Measurements from ENCODE around the gene LILRB1.

Gene LILRB1

DNA sequence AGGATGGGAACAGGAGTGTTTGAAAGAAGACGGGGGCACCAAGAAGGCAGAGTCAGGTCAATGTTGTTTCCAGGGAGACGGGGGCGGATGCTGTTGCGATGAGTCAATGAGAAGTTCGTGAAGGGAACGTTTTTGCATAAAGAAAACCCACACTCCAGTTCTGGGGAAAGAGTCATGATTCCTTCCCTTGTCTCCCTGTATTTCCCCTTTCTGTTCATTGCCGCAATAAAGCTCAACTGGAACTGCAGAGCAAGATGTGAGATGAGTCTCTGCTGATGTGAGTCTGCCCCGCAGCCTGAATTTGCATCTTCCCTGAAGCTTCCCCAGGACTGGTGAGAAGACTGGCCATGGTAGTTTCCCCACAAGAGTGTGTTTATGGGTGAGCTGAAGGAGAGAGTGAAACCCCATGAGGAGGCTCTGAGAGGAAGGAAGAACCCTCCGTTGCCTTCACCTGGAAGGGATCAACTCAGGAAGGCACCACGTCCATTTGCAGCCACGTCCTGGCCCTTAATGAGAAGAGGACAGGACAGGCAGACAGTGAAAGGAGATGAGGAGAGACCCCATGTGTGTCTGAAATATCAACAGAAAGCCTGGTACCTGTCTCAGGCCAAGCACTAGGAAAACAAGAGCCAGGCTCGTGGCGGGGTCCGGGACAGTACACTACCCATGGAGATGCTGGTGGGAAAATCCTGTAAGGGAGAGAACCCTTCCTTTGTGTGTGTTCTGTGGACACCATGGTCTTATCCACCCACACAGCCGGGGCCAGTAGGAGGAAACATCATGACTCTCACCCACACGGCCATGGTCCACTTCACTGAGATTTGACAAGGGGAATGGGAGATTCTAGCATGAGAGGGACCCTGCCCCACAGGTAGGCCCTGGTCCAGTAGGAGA lies 23.1 kb upstream of the LILRB1 start:
- TF ChIP-seq CTCF (IDR thresholded peaks at IDR 0.05; ENCODE audit: insufficient read depth, missing control alignments): no peak
- FAIRE-seq: no peak

GRCh38 chr19:54607785-54608150 lies 22.5 kb upstream of the LILRB1 start:
- FAIRE-seq (no peak), DNase-seq (ENCODE audit: insufficient read length, low spot score) (no peak)
- TF ChIP-seq CTCF (IDR thresholded peaks at IDR 0.05; ENCODE audit: insufficient read depth, missing control alignments): no peak

More for the DNA sequence above, 23.1 kb upstream of the LILRB1 start:
- DNase-seq (ENCODE audit: insufficient read length, low spot score): no peak

DNA sequence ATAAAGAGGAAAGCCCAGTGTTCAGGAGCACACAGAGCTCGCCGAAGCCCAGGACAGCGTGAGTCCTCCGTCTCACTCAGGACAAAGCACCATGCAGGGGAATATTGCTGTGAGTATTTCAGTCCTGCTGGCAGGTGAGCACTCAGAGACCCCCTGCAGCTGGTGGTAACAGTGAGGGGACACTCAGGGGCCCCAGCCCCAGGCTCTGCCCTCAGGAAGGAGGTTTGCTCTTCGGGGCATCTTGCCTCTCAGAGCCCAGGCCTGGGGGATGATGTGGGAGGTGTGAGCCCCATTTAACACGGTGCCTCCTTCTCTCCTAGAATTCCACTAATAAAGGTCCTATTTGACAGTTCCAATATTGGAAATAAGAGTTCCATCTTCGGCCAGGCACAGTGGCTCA lies 22.1 kb upstream of the LILRB1 start:
- DNase-seq (ENCODE audit: insufficient read length, low spot score) (no peak), FAIRE-seq (no peak)
- TF ChIP-seq CTCF (IDR thresholded peaks at IDR 0.05; ENCODE audit: insufficient read depth, missing control alignments): no peak

DNA sequence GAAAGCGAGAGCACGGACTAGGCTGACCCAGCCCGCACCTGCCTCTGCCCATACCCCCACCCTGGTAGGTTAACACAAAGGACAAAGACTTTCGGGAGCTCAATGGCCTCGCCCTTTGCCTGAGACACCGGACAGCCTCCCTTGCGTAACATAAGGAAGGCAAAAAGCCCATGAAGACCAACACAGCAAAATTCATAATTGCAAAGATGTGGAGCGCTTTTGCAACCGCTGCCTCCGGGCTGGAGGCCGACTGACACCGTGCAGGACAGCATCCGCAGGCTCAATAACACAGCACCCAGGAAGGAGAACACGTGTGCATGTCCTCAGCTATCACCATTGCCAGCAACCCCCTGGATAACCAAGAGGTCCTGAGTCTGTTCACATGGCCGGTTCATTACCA lies 21.5 kb upstream of the LILRB1 start:
- no peak for TF ChIP-seq CTCF (IDR thresholded peaks at IDR 0.05; ENCODE audit: insufficient read depth, missing control alignments)
- no peak for DNase-seq (ENCODE audit: insufficient read length, low spot score)
- FAIRE-seq: no peak

- DNase-seq (ENCODE audit: insufficient read length, low spot score): no peak
- no peak for FAIRE-seq
- no peak for TF ChIP-seq CTCF (IDR thresholded peaks at IDR 0.05; ENCODE audit: insufficient read depth, missing control alignments)
Observed at GRCh38 chr19:54609356-54609791, 20.9 kb upstream of the LILRB1 start.

GRCh38 chr19:54612428-54612827 lies 17.9 kb upstream of the LILRB1 start:
- FAIRE-seq (no peak), DNase-seq (ENCODE audit: insufficient read length, low spot score) (no peak)
- no peak for TF ChIP-seq CTCF (IDR thresholded peaks at IDR 0.05; ENCODE audit: insufficient read depth, missing control alignments)

- TF ChIP-seq CTCF (IDR thresholded peaks at IDR 0.05; ENCODE audit: insufficient read depth, missing control alignments): no peak
- no peak for FAIRE-seq
- DNase-seq (ENCODE audit: insufficient read length, low spot score): no peak
Observed at GRCh38 chr19:54614726-54615125, 15.6 kb upstream of the LILRB1 start.
